HCT116 (cell line): ENCODE measurements around the gene R3HDM4.

Source experiments
- CBX3 ChIP-seq: IDR thresholded peaks from 2 replicates; pipeline ENCODE4 v1.6.1; 2012; ENCODE audit warnings: low read depth
- CEBPB ChIP-seq: IDR thresholded peaks from 2 replicates; pipeline ENCODE4 v1.6.1; 2012; ENCODE audit warnings: low read depth
- CTCF ChIP-seq, 3 experiments: fragments of 200-600 bp in 1 of 3; sonication (generic) in 1 of 3; IDR thresholded peaks in 2 of 3; conservative IDR thresholded peaks in 1 of 3; 2 replicates each; pipeline ENCODE4 v1.5.1; 2012 to 2017; ENCODE audit warnings: low read depth in 2 of 3, low read length in 2 of 3, antibody characterized with exemption in 1 of 3, borderline replicate concordance in 1 of 3, control low read depth in 1 of 3, mild to moderate bottlenecking in 1 of 3, mixed read lengths in 1 of 3, mixed run types in 1 of 3, moderate library complexity in 1 of 3; ENCODE audit not compliant: insufficient read depth in 1 of 3
- EZH2phosphoT487 ChIP-seq: fragments of 200-600 bp; IDR thresholded peaks from 2 replicates; pipeline ENCODE4 v1.6.1; 2018; ENCODE audit warnings: antibody characterized with exemption, borderline replicate concordance
- JUND ChIP-seq: IDR thresholded peaks from 2 replicates; pipeline ENCODE4 v1.6.1; 2012
- POLR2A ChIP-seq: IDR thresholded peaks from 2 replicates; pipeline ENCODE4 v1.7.0; 2011; ENCODE audit warnings: borderline replicate concordance; ENCODE audit not compliant: insufficient read depth, insufficient read length; ENCODE audit errors: extremely low read depth
- POLR2AphosphoS5 ChIP-seq: IDR thresholded peaks from 2 replicates; pipeline ENCODE4 v1.6.1; 2011; ENCODE audit warnings: mild to moderate bottlenecking, low read depth, low read length, moderate library complexity
- RAD21 ChIP-seq: IDR thresholded peaks from 2 replicates; pipeline ENCODE4 v1.6.1; 2012; ENCODE audit warnings: low read depth, mild to moderate bottlenecking
- SIN3A ChIP-seq: IDR thresholded peaks from 2 replicates; pipeline ENCODE4 v1.6.1; 2012; ENCODE audit warnings: low read depth
- SP1 ChIP-seq: IDR thresholded peaks from 2 replicates; pipeline ENCODE4 v1.6.1; 2012; ENCODE audit warnings: low read depth
- TCF7L2 ChIP-seq: IDR thresholded peaks from 2 replicates; pipeline ENCODE4 v1.7.0; 2011; ENCODE audit warnings: borderline replicate concordance, inconsistent platforms; ENCODE audit not compliant: insufficient read depth, insufficient read length; ENCODE audit errors: extremely low read depth
- YY1 ChIP-seq: IDR thresholded peaks from 2 replicates; pipeline ENCODE4 v1.6.1; 2011; ENCODE audit warnings: low read length, low read depth, moderate library complexity, mild to moderate bottlenecking; ENCODE audit not compliant: insufficient replicate concordance; ENCODE audit errors: extremely low read depth

GRCh38 chr19:873084-873483 lies 39.9 kb downstream of the R3HDM4 start:
- no peak for TF ChIP-seq CTCF (IDR thresholded peaks at IDR 0.05 in 2 of 3, conservative IDR thresholded peaks at IDR 0.05 in 1 of 3; ENCODE audit: borderline replicate concordance in 1 of 3, insufficient read depth in 1 of 3, low read depth in 2 of 3, low read length in 2 of 3)
- TF ChIP-seq SP1 = no peak
- no peak for TF ChIP-seq SIN3A
- no peak for TF ChIP-seq YY1
- TF ChIP-seq POLR2AphosphoS5 = no peak
- no peak for TF ChIP-seq CEBPB
- TF ChIP-seq TCF7L2 = no peak
- TF ChIP-seq POLR2A = no peak
- TF ChIP-seq JUND = no peak
- TF ChIP-seq RAD21 = no peak
- TF ChIP-seq CBX3 = no peak
- TF ChIP-seq EZH2phosphoT487 = no peak
